Right lobe of liver (tissue), 4 donors: Measurements from ENCODE around the gene SULT1A1.
"Not testable (repeated sequence)": the region's sequence is repeated elsewhere in the genome, so short reads cannot be mapped to it uniquely, and the experiment has no call there.

ENCODE experiments used
- CTCF ChIP-seq, 4 donors: fragments of 200-600 bp in 3 of 4; fragments of 450-650 bp in 1 of 4; IDR thresholded peaks; one replicate each; pipeline versions ENCODE4 v1.5.1 to v1.8.0; 2016 to 2022; ENCODE audit warnings: antibody characterized with exemption in 4 of 4, mild to moderate bottlenecking in 2 of 4
- POLR2A ChIP-seq: fragments of 450-650 bp; IDR thresholded peaks from one replicate; pipeline ENCODE4 v1.6.1; 2017; ENCODE audit warnings: antibody characterized with exemption, mild to moderate bottlenecking
- donor health status: DM: no; HTN: no; CAD: no.
- donor health status: DM: no; HTN: no; CAD: no.
- donor health status: DM: no; HTN: yes; CAD: no.

- not testable (repeated sequence) for TF ChIP-seq CTCF (IDR thresholded peaks at IDR 0.05); POLR2A
These were observed 7.8 kb downstream of the SULT1A1 start for GRCh38 chr16:28602062-28602461.
